ENCODE results near the gene UCK2.

UCK2 gene

DNA sequence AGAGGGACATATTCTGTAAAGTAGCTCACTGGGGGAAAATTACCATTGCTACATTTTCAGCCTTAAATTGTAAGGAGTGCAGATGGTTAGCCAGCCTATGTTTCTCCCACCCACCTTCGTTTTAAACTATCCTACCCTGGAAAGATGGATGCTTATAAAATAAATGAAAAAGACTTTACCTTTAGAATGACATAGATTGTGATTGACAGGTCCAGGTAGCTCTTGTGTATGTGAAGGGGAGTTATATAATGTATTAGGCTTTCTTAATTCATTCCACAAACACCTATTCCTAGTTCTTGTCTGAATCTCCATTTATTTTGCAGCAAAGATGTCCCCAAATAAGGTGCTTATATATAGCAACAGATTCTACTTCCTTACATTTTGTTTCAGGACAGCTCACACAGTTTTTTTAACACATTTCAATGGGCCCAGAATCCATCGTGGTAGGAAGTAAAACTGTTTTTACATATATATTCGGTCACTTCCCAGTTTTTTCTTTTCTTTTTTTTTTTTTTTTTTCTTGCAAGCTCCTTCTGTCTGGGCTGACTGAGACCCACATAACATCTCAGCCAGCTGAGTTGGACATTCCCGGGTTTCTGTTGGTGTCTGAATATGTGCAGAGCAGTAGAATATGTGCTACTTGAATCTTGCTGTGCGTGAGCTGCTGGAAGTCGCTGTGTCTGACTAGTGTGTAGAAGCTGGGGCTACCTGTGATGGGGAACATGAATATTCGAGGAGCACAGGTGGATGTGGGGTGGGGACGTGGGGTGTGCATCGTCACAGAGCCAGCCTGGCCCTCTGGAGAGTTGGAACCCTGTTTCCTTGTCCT is 27.8 kb downstream of the UCK2 start:
- H3K4me1 ChIP-seq (ENCODE audit: control insufficient read depth, insufficient read depth, low read length, poor library complexity, severe bottlenecking) = peaks cover 51% of the 10 kb centered on the region
- H3K9me3 ChIP-seq (ENCODE audit: control insufficient read depth, low read length) = no peaks in the 10 kb centered on the region
- H3K36me3 ChIP-seq (ENCODE audit: control insufficient read depth, insufficient read depth, low read length) = peaks cover 3% of the 10 kb centered on the region
- WGBS, 2 experiments (ENCODE audit: insufficient coverage in 2 of 2) = 77 to 100% methylated on average over 3 to 6 of the region's 9 CpGs
- H3K27ac ChIP-seq (ENCODE audit: low read depth, low read length, severe bottlenecking) = no peak overlapping the region
- no peak overlapping the region for H3K4me3 ChIP-seq (ENCODE audit: extremely low read depth, insufficient read depth, low read length, poor library complexity, severe bottlenecking)

DNA sequence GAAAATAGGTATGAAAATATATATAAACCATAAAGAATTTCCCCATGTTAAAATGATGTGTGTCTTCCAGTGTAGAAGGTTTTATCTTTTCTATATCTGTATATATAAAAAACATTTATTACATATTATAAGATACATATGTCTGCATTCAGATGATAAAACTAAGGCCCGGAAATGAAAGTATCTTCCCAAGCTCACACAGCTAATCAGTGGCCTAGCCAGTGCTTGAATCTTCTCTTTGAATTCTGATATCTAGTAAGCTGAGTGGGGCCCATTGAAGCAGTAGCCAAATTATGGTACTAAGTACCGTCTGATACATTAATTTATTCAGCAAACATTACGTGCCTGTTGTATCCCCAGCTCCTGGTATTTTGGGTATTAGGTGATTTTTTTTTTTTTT is 28.6 kb downstream of the UCK2 start:
- no CpG with 5 or more reads among the region's 3 CpGs for WGBS, 2 experiments (ENCODE audit: insufficient coverage in 2 of 2)
- H3K9me3 ChIP-seq (ENCODE audit: control insufficient read depth, low read length) = no peaks in the 10 kb centered on the region
- peaks cover 3% of the 10 kb centered on the region for H3K36me3 ChIP-seq (ENCODE audit: control insufficient read depth, insufficient read depth, low read length)
- no peak overlapping the region for H3K4me3 ChIP-seq (ENCODE audit: extremely low read depth, insufficient read depth, low read length, poor library complexity, severe bottlenecking)
- H3K27ac ChIP-seq (ENCODE audit: low read depth, low read length, severe bottlenecking) = no peak overlapping the region
- H3K4me1 ChIP-seq (ENCODE audit: control insufficient read depth, insufficient read depth, low read length, poor library complexity, severe bottlenecking) = peaks cover 50% of the 10 kb centered on the region

DNA sequence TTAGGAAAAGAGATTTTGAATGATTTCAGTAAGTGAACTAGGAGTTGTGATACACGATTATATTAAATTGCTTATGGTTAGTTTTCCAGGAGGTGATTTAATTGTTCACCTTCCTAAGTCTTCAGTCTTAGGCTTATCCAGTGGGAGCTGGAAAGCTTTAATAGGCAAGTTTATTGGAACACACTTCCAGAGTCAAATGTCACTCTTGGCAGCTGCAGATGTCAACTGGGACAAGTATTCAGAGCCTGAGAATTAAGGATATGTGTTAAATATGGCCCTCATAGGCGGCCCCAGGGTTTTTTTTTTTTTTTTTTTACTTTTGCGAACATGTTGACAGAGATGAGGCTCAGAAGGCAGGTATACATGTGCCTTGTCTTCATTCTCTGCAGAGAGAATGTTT is 29.2 kb downstream of the UCK2 start:
- Histone ChIP-seq H3K9me3 (ENCODE audit: control insufficient read depth, low read length) (no peaks in the 10 kb centered on the region), H3K4me3 (ENCODE audit: extremely low read depth, insufficient read depth, low read length, poor library complexity, severe bottlenecking) (no peak overlapping the region), H3K36me3 (ENCODE audit: control insufficient read depth, insufficient read depth, low read length) (peaks cover 3% of the 10 kb centered on the region), H3K27ac (ENCODE audit: low read depth, low read length, severe bottlenecking) (no peak overlapping the region), H3K4me1 (ENCODE audit: control insufficient read depth, insufficient read depth, low read length, poor library complexity, severe bottlenecking) (peaks cover 44% of the 10 kb centered on the region)
- 86 to 92% methylated on average over 2 of the region's 3 CpGs for WGBS, 2 experiments (ENCODE audit: insufficient coverage in 2 of 2)

DNA sequence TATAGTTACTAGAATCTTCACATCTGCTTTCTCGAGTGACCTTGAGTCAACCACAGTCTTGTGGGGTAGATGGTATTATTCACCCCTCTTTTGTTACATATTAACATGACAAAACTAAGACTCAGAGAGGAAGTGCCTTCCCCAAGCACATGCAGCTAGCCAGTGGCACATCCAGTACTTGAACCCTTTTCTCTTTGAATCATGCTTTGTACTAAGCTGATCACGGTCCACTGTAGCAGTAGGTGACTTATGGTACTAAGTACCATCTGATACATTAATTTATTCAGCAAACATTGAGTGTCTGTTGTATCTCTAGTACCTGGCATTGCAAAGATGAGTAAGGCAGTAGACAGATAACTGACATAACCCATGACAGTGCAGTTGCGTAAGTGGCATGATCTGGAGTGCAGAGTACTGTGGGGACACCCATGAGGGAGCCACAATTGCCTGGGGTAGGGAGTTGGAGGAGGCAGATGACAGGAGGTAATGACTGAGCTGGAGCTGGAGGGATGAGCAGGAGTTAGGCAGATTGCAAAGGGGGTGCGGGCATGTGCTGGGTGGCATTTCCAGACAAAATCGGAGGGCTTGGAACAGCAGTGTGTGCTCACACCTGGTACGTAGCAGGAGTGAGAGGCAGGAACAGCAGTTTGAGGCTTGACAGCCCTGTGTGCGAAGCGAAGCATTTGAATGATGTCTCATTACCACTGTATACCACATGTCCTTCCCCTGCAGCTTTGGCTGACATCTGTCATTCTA is 29.8 kb downstream of the UCK2 start:
- H3K36me3 ChIP-seq (ENCODE audit: control insufficient read depth, insufficient read depth, low read length) = peaks cover 3% of the 10 kb centered on the region
- 96 to 97% methylated on average over 6 of the region's 8 CpGs for WGBS, 2 experiments (ENCODE audit: insufficient coverage in 2 of 2)
- no peak overlapping the region for H3K4me3 ChIP-seq (ENCODE audit: extremely low read depth, insufficient read depth, low read length, poor library complexity, severe bottlenecking)
- H3K9me3 ChIP-seq (ENCODE audit: control insufficient read depth, low read length) = no peaks in the 10 kb centered on the region
- peaks cover 42% of the 10 kb centered on the region for H3K4me1 ChIP-seq (ENCODE audit: control insufficient read depth, insufficient read depth, low read length, poor library complexity, severe bottlenecking)
- H3K27ac ChIP-seq (ENCODE audit: low read depth, low read length, severe bottlenecking) = no peak overlapping the region

DNA sequence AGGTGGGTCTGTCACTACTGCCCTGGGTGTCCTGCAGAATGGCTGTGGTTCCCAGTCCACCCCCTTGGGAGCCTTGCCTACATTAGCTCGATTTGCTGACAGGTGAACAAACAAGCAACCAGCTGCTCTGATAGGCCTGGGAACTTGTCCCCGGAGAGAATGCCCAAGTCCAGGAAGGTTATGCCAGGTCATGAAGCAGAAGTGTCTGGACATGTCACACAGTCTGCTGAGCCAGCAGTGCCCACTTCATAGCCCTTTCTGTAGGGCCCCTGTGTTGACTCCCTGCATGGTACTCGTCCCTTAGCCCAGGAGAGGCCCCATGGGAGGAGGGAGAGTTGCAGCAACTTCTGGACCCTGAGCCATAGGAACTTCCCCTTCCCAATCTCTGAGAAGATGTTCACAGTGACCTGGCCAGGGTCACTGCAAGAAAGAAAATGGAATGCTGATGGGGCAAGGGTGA is 31.0 kb downstream of the UCK2 start:
- H3K4me3 ChIP-seq (ENCODE audit: extremely low read depth, insufficient read depth, low read length, poor library complexity, severe bottlenecking) = no peak overlapping the region
- no peak overlapping the region for H3K27ac ChIP-seq (ENCODE audit: low read depth, low read length, severe bottlenecking)
- no peaks in the 10 kb centered on the region for H3K9me3 ChIP-seq (ENCODE audit: control insufficient read depth, low read length)
- 92 to 97% methylated on average over 3 of the region's 3 CpGs for WGBS, 2 experiments (ENCODE audit: insufficient coverage in 2 of 2)
- peaks cover 33% of the 10 kb centered on the region for H3K4me1 ChIP-seq (ENCODE audit: control insufficient read depth, insufficient read depth, low read length, poor library complexity, severe bottlenecking)
- peaks cover 5% of the 10 kb centered on the region for H3K36me3 ChIP-seq (ENCODE audit: control insufficient read depth, insufficient read depth, low read length)

DNA sequence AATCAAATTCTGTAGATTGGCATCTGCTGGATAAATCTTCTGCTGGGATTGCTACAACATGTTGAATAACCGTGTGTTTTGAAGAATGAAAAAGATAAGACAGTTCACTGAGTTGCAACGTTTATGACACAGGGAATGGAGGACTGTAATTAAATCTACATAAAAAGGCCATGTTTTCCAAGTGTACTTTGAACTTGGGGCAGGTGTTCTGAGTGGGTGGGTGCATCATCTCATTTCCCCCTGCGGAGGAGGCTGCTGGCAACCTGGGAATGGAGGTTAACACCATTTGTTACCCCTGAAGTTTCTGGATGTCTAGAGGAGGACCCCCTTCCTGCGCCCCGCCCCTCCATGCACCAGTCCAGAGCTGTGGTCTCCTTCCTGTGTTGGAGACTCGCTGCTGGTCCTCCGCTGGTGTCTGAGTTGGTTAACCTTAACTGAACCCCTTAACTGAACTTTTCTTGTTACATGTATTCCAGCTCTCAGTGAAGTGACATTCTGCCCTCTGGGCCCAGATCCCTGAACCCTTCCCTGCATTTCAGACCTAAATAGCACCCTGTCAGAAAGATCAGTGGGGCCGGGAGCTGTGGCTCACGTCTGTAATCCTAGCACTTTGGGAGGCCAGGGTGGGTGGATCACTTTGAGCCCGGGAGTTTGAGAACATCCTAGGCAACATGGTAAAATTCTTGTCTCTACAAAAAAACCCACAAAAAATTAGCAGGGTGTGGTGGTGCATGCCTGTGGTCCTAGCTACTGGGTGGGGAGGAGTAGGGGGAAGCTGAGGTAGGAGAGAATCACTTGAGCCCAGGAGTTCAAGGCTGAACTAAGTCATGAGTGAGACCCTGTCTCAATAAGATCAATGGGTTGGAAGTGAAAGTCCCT is 31.8 kb downstream of the UCK2 start:
- no peak overlapping the region for H3K4me3 ChIP-seq (ENCODE audit: extremely low read depth, insufficient read depth, low read length, poor library complexity, severe bottlenecking)
- H3K36me3 ChIP-seq (ENCODE audit: control insufficient read depth, insufficient read depth, low read length) = peaks cover 5% of the 10 kb centered on the region
- H3K9me3 ChIP-seq (ENCODE audit: control insufficient read depth, low read length) = no peaks in the 10 kb centered on the region
- no peak overlapping the region for H3K27ac ChIP-seq (ENCODE audit: low read depth, low read length, severe bottlenecking)
- WGBS, 2 experiments (ENCODE audit: insufficient coverage in 2 of 2) = 94 to 98% methylated on average over 7 to 8 of the region's 10 CpGs
- peaks cover 26% of the 10 kb centered on the region for H3K4me1 ChIP-seq (ENCODE audit: control insufficient read depth, insufficient read depth, low read length, poor library complexity, severe bottlenecking)

DNA sequence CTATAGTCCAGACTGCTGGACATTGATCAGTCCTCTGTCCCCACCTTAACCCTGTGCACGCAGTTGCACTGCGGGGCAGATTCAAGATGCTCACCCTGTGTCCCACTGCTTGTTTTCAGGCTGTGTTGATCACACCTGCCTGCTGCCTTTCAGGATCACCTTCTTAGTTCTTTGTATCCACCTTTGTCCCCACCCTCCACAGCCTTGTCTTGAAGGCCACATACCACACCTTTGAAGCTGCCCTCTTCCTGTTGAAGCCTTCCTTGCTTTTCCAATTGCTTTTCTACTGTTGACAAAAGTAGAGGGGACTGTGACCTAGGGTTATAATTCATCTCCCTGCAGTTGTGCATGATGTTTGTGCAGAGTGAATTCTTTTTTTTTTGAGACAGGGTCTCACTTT is 32.7 kb downstream of the UCK2 start:
- Histone ChIP-seq H3K4me1 (ENCODE audit: control insufficient read depth, insufficient read depth, low read length, poor library complexity, severe bottlenecking) (peaks cover 20% of the 10 kb centered on the region), H3K4me3 (ENCODE audit: extremely low read depth, insufficient read depth, low read length, poor library complexity, severe bottlenecking) (no peak overlapping the region), H3K9me3 (ENCODE audit: control insufficient read depth, low read length) (no peaks in the 10 kb centered on the region), H3K27ac (ENCODE audit: low read depth, low read length, severe bottlenecking) (no peak overlapping the region), H3K36me3 (ENCODE audit: control insufficient read depth, insufficient read depth, low read length) (peaks cover 10% of the 10 kb centered on the region)
- WGBS, 2 experiments (ENCODE audit: insufficient coverage in 2 of 2) = 95 to 97% methylated on average over 2 of the region's 2 CpGs

DNA sequence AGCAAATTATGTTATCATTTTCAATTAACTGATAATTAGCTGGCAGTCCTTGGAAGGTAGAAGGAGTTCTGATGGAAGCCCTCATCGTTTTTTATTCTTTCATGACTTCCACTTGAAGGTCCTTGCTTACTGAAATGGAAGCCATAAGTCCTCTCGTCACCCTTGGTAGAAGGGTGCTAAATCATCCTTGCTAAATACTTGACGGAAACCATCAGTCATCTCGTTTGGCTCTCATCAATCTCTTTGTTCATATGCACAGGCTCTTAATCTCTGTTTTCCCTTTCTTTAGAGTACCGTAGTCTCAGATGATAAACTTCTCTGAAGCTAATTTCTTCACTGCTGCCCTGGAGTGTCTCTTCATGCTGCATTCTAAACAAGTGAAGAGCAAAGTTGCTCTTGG is 34.5 kb downstream of the UCK2 start:
- no peak overlapping the region for H3K4me3 ChIP-seq (ENCODE audit: extremely low read depth, insufficient read depth, low read length, poor library complexity, severe bottlenecking)
- H3K9me3 ChIP-seq (ENCODE audit: control insufficient read depth, low read length) = no peaks in the 10 kb centered on the region
- H3K36me3 ChIP-seq (ENCODE audit: control insufficient read depth, insufficient read depth, low read length) = peaks cover 14% of the 10 kb centered on the region
- peaks cover 5% of the 10 kb centered on the region for H3K4me1 ChIP-seq (ENCODE audit: control insufficient read depth, insufficient read depth, low read length, poor library complexity, severe bottlenecking)
- no peak overlapping the region for H3K27ac ChIP-seq (ENCODE audit: low read depth, low read length, severe bottlenecking)
- 88 to 91% methylated on average over 4 to 5 of the region's 5 CpGs for WGBS, 2 experiments (ENCODE audit: insufficient coverage in 2 of 2)

DNA sequence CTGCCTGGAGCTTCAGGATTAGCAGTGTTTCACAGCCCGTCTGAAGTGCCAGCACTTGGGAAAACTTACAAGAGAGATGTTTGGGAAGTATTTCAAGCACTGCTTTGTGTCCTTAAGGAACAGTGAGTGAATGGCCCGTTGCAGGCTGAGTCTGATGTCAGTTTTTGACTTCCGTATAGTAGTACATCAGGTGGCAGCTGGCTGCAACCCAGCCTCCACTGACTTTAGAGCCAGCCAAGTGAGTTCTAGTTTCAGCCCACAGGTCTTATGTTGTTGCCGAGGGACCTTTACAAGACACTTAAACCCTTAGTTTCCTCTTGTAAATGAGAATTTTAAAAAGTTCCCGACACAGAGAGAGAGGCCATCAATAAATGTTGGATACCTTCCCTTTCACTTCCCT is 35.0 kb downstream of the UCK2 start:
- peaks cover 14% of the 10 kb centered on the region for H3K36me3 ChIP-seq (ENCODE audit: control insufficient read depth, insufficient read depth, low read length)
- H3K9me3 ChIP-seq (ENCODE audit: control insufficient read depth, low read length) = no peaks in the 10 kb centered on the region
- WGBS, 2 experiments (ENCODE audit: insufficient coverage in 2 of 2) = 92 to 93% methylated on average over 3 of the region's 5 CpGs
- no peak overlapping the region for H3K27ac ChIP-seq (ENCODE audit: low read depth, low read length, severe bottlenecking)
- peaks cover 5% of the 10 kb centered on the region for H3K4me1 ChIP-seq (ENCODE audit: control insufficient read depth, insufficient read depth, low read length, poor library complexity, severe bottlenecking)
- no peak overlapping the region for H3K4me3 ChIP-seq (ENCODE audit: extremely low read depth, insufficient read depth, low read length, poor library complexity, severe bottlenecking)

DNA sequence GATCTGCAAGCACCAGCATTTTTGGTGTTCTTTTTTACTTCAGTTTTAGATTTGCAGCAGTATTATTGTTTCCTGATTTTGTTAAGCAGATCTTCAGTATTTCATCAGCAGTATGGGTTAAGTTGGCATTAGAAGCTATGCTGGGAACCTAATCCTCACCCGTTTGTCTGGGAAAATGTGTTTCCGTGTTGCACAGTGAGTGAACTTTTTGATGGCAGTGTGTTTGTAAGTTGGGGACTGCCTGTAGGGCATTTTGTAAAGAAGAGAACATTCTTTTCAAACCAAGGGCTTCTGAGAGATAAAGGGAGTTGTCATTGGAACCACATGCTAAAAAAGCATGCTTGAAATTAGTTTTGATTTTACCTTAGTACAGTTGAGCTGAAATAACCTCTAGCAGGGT is 35.9 kb downstream of the UCK2 start:
- no peaks in the 10 kb centered on the region for H3K9me3 ChIP-seq (ENCODE audit: control insufficient read depth, low read length)
- H3K4me1 ChIP-seq (ENCODE audit: control insufficient read depth, insufficient read depth, low read length, poor library complexity, severe bottlenecking) = peaks cover 2% of the 10 kb centered on the region
- no peak overlapping the region for H3K4me3 ChIP-seq (ENCODE audit: extremely low read depth, insufficient read depth, low read length, poor library complexity, severe bottlenecking)
- 80 to 93% methylated on average over 2 of the region's 2 CpGs for WGBS, 2 experiments (ENCODE audit: insufficient coverage in 2 of 2)
- peaks cover 12% of the 10 kb centered on the region for H3K36me3 ChIP-seq (ENCODE audit: control insufficient read depth, insufficient read depth, low read length)
- no peak overlapping the region for H3K27ac ChIP-seq (ENCODE audit: low read depth, low read length, severe bottlenecking)

All from mesodermal cell (in vitro differentiated cells).